GM23338 (cell line): ENCODE results near the gene CBFA2T3. TPM values are rescaled to one million over a fixed set of nuclear protein-coding genes. Genes with fewer than 3 reads are reported as not detected.

ENCODE experiments used
- ATAC-seq: fragments of 200-7000 bp; cut with Tn5 transposase; 3 replicates; pipeline ENCODE4 v1.9.1; 2020
- DNase-seq: peaks from one replicate; pipeline ENCODE4 v3.0.0-alpha.2; 2015; ENCODE audit warnings: low spot score
- H2AFZ ChIP-seq: fragments of 200-600 bp; sonication (generic); 2 replicates; pipeline ENCODE4 v1.8.0; 2016; ENCODE audit warnings: antibody characterized with exemption, mild to moderate bottlenecking, moderate library complexity
- H3F3A ChIP-seq: fragments of 200-600 bp; sonication (generic); replicated peaks from 2 replicates; pipeline ENCODE4 v1.8.0; 2017; ENCODE audit warnings: antibody characterized with exemption, mixed run types, low read depth
- H3K27ac ChIP-seq: fragments of 200-600 bp; sonication (generic); 2 replicates; pipeline ENCODE4 v1.6.1; 2016; ENCODE audit warnings: low read depth
- H3K27me3 ChIP-seq: fragments of 200-600 bp; sonication (generic); 2 replicates; pipeline ENCODE4 v1.8.0; 2016; ENCODE audit warnings: mild to moderate bottlenecking, mixed run types, moderate library complexity; ENCODE audit not compliant: insufficient read depth
- H3K36me3 ChIP-seq: fragments of 200-600 bp; sonication (generic); 2 replicates; pipeline ENCODE4 v1.8.0; 2016; ENCODE audit warnings: mild to moderate bottlenecking; ENCODE audit not compliant: insufficient read depth
- H3K4me1 ChIP-seq: fragments of 200-600 bp; sonication (generic); 2 replicates; pipeline ENCODE4 v1.8.0; 2016; ENCODE audit warnings: mild to moderate bottlenecking, moderate library complexity; ENCODE audit not compliant: insufficient read depth
- H3K4me2 ChIP-seq: fragments of 200-600 bp; sonication (generic); 2 replicates; pipeline ENCODE4 v1.7.1; 2017; ENCODE audit warnings: mixed run types
- H3K4me3 ChIP-seq: fragments of 200-600 bp; sonication (generic); 2 replicates; pipeline ENCODE4 v1.6.1; 2016; ENCODE audit warnings: mixed run types
- H3K79me2 ChIP-seq: fragments of 200-600 bp; sonication (generic); replicated peaks from 2 replicates; pipeline ENCODE4 v1.8.0; 2017; ENCODE audit warnings: mild to moderate bottlenecking; ENCODE audit not compliant: insufficient read depth
- H3K9me2 ChIP-seq: fragments of 200-600 bp; sonication (generic); 2 replicates; pipeline ENCODE4 v1.8.0; 2017; ENCODE audit not compliant: insufficient read depth
- H4K20me1 ChIP-seq: fragments of 200-600 bp; sonication (generic); replicated peaks from 2 replicates; pipeline ENCODE4 v1.8.0; 2017; ENCODE audit warnings: mild to moderate bottlenecking; ENCODE audit not compliant: insufficient read depth
- H3K27ac Mint-ChIP-seq: 2 replicates; pipeline ENCODE4 v1.8.0; 2020; ENCODE audit warnings: inconsistent platforms, mild to moderate bottlenecking, moderate library complexity, mixed read lengths
- H3K27me3 Mint-ChIP-seq: 3 replicates; pipeline ENCODE4 v1.8.0; 2022; ENCODE audit warnings: low read depth, mild to moderate bottlenecking, moderate library complexity, mixed read lengths, inconsistent platforms; ENCODE audit not compliant: insufficient read depth, poor library complexity
- H3K36me3 Mint-ChIP-seq: 3 replicates; pipeline ENCODE4 v1.8.0; 2021; ENCODE audit warnings: low read depth, mild to moderate bottlenecking, inconsistent platforms, moderate library complexity, mixed read lengths
- H3K4me1 Mint-ChIP-seq: 3 replicates; pipeline ENCODE4 v1.8.0; 2020; ENCODE audit warnings: mild to moderate bottlenecking, inconsistent platforms, mixed read lengths
- H3K4me3 Mint-ChIP-seq: 3 replicates; pipeline ENCODE4 v1.8.0; 2021; ENCODE audit warnings: moderate library complexity, mild to moderate bottlenecking, inconsistent platforms, mixed read lengths
- H3K9me3 Mint-ChIP-seq: 3 replicates; pipeline ENCODE4 v1.8.0; 2020; ENCODE audit warnings: moderate library complexity, mild to moderate bottlenecking, inconsistent platforms, mixed read lengths
- CREB1 ChIP-seq: fragments of 250-450 bp; sonication (Bioruptor Pico); IDR thresholded peaks from 2 replicates; pipeline ENCODE4 v1.5.0; 2020; ENCODE audit warnings: low read depth, mild to moderate bottlenecking, moderate library complexity
- CTCF ChIP-seq, 2 experiments: fragments of 200-600 bp in 1 of 2; sonication (generic) in 1 of 2; conservative IDR thresholded peaks; 2 replicates each; pipeline versions ENCODE4 v1.5.1 to v1.6.1; 2016 to 2017; ENCODE audit warnings: antibody characterized with exemption in 2 of 2, low read depth in 2 of 2, mild to moderate bottlenecking in 2 of 2, moderate library complexity in 1 of 2
- ETS1 ChIP-seq: IDR thresholded peaks from 2 replicates; pipeline ENCODE4 v1.6.1; 2016; ENCODE audit warnings: antibody characterized with exemption
- EZH2phosphoT487 ChIP-seq: fragments of 200-600 bp; sonication (generic); IDR thresholded peaks from one replicate; pipeline ENCODE4 v1.8.1; 2018; ENCODE audit warnings: antibody characterized with exemption; ENCODE audit not compliant: unreplicated experiment
- JUNB ChIP-seq: IDR thresholded peaks from one replicate; pipeline ENCODE4 v1.6.1; 2016; ENCODE audit warnings: antibody characterized with exemption; ENCODE audit not compliant: unreplicated experiment
- NANOG ChIP-seq: IDR thresholded peaks from 2 replicates; pipeline ENCODE4 v1.6.1; 2016; ENCODE audit warnings: antibody characterized with exemption, borderline replicate concordance
- POLR2AphosphoS5 ChIP-seq: IDR thresholded peaks from 2 replicates; pipeline ENCODE4 v1.6.1; 2016; ENCODE audit warnings: antibody characterized with exemption, low read depth
- STAT1 ChIP-seq: IDR thresholded peaks from one replicate; pipeline ENCODE4 v1.6.1; 2016; ENCODE audit warnings: antibody characterized with exemption; ENCODE audit not compliant: unreplicated experiment
- ZNF331 ChIP-seq: fragments of 250-450 bp; sonication (Bioruptor Pico); IDR thresholded peaks from 2 replicates; pipeline ENCODE4 v1.5.0; 2020; ENCODE audit warnings: low read depth, mild to moderate bottlenecking, moderate library complexity
- ZNF462 ChIP-seq: fragments of 250-450 bp; sonication (Bioruptor Pico); IDR thresholded peaks from 2 replicates; pipeline ENCODE4 v1.5.0; 2020; ENCODE audit warnings: mild to moderate bottlenecking, moderate library complexity
- polyA plus RNA-seq: library from polyadenylated mRNA; unstranded; fragments of >200 nt; fragmentation: Nextera tagmentation; extraction: Ambion mirVana; gene quantifications from 2 replicates; pipeline ENCODE4 v1.2.1, GENCODE V29; 2016
- total RNA-seq: library from RNA; depleted of rRNA; stranded (reverse); fragments of >200 nt; shearing (Covaris generic); gene quantifications from 2 replicates; pipeline ENCODE4 v1.2.3, GENCODE V29; 2014

CBFA2T3 gene
- total and polyA plus RNA-seq, 2 experiments from 2014 or later: 0.87 to 1.5 TPM

- peak overlapping the region; percentile 56 for H3K4me3 Mint-ChIP-seq
- H3K36me3 Mint-ChIP-seq: peaks cover 19% of the 10 kb centered on the region
- no peak overlapping the region for H3K27ac Mint-ChIP-seq
- peaks cover 36% of the 10 kb centered on the region for H3K9me3 Mint-ChIP-seq
- TF ChIP-seq JUNB (no peak), ZNF462 (CRISPR knock-in tag) (no peak), ZNF331 (CRISPR knock-in tag) (no peak), EZH2phosphoT487 (no peak), ETS1 (no peak), STAT1 (no peak), NANOG (no peak), CTCF (conservative IDR thresholded peaks at IDR 0.05; ENCODE audit: low read depth in 2 of 2) (no peak), POLR2AphosphoS5 (no peak), CREB1 (CRISPR knock-in tag) (no peak)
- peaks cover 32% of the 10 kb centered on the region for H3K27me3 Mint-ChIP-seq
- no peaks in the 10 kb centered on the region for H3K36me3 ChIP-seq
- ATAC-seq (peak; percentile 28), DNase-seq (peak; percentile 84)
- peak overlapping the region; percentile 47 for H3K4me3 ChIP-seq
- H3K4me1 Mint-ChIP-seq: peaks cover 23% of the 10 kb centered on the region
- H3K4me2 ChIP-seq: peak overlapping the region; percentile 74
- peak overlapping the region; percentile 90; the same call in 1 of the 2 replicates for H2AFZ ChIP-seq
- no peaks in the 10 kb centered on the region for H3K79me2 ChIP-seq
- no peaks in the 10 kb centered on the region for H3K9me2 ChIP-seq
- no peak overlapping the region for H3K27ac ChIP-seq
- no peaks in the 10 kb centered on the region for H4K20me1 ChIP-seq
- H3F3A ChIP-seq: peaks cover 5% of the 10 kb centered on the region; the same call in 1 of the 2 replicates
- H3K4me1 ChIP-seq: peaks cover 4% of the 10 kb centered on the region; the same call in 1 of the 2 replicates
- no peaks in the 10 kb centered on the region for H3K27me3 ChIP-seq
Measured at GRCh38 chr16:88999457-89000206, 22.6 kb upstream of the CBFA2T3 start.
